Measurements from ENCODE around the gene PRICKLE3. TPM values are rescaled to one million over a fixed set of nuclear protein-coding genes. Genes with fewer than 3 reads are reported as not detected.

PRICKLE3 gene
- total and polyA plus RNA-seq, 2 donors (not counting 1 experiment from before 2014, with no cell fraction given), result 2.7 to 7.4 TPM

- no peak overlapping the region for H3K4me3 ChIP-seq (replicated peaks in 1 of 4; ENCODE audit: control extremely low read depth in 1 of 4, insufficient read depth in 1 of 4, low read depth in 3 of 4, low read length in 4 of 4)
- H3K27me3 ChIP-seq (ENCODE audit: control insufficient read depth, insufficient read depth, low read length), result no peaks in the 10 kb centered on the region
- no peak overlapping the region for H3K4me2 ChIP-seq (ENCODE audit: extremely low read depth, insufficient read depth, low read length)
- peaks cover 2% of the 10 kb centered on the region for H3K36me3 ChIP-seq (ENCODE audit: control insufficient read depth, insufficient read depth, low read length)
- H3K9me3 ChIP-seq (ENCODE audit: control insufficient read depth, insufficient read depth, low read depth, low read length), result no peaks in the 10 kb centered on the region
- H3K79me2 ChIP-seq (ENCODE audit: control insufficient read depth, insufficient read depth, low read length), result peaks cover 4% of the 10 kb centered on the region
- TF ChIP-seq EZH2 (IDR thresholded peaks at IDR 0.05; ENCODE audit: low read length, missing control alignments) (no peak), CTCF (conservative IDR thresholded peaks at IDR 0.05 in 1 of 2, IDR thresholded peaks at IDR 0.05 in 1 of 2; ENCODE audit: low read depth in 1 of 2, low read length in 2 of 2) (no peak)
- H3K4me1 ChIP-seq (ENCODE audit: control insufficient read depth, extremely low read depth, insufficient read depth, low read length), result no peaks in the 10 kb centered on the region
- no peak overlapping the region for H3K9ac ChIP-seq (ENCODE audit: insufficient read depth, low read length)
- no peak overlapping the region for H3K27ac ChIP-seq (ENCODE audit: insufficient read depth, low read length)
- H2AFZ ChIP-seq (ENCODE audit: low read length), result no peak overlapping the region
- DNase-seq (ENCODE audit: low read depth in 2 of 2), result no peak
- H4K20me1 ChIP-seq (ENCODE audit: control insufficient read depth, extremely low read depth, insufficient read depth, low read length), result no peaks in the 10 kb centered on the region
These were observed 7.6 kb downstream of the PRICKLE3 start for GRCh38 chrX:49178537-49178936.

GRCh38 chrX:49177873-49178480, 8.2 kb downstream of the PRICKLE3 start:
- Histone ChIP-seq H3K4me3 (replicated peaks in 1 of 4; ENCODE audit: control extremely low read depth in 1 of 4, insufficient read depth in 1 of 4, low read depth in 3 of 4, low read length in 4 of 4) (no peak overlapping the region), H2AFZ (ENCODE audit: low read length) (no peak overlapping the region)
- no peak for TF ChIP-seq EZH2 (IDR thresholded peaks at IDR 0.05; ENCODE audit: low read length, missing control alignments)
- no peak for TF ChIP-seq CTCF (conservative IDR thresholded peaks at IDR 0.05 in 1 of 2, IDR thresholded peaks at IDR 0.05 in 1 of 2; ENCODE audit: low read depth in 1 of 2, low read length in 2 of 2)

DNA sequence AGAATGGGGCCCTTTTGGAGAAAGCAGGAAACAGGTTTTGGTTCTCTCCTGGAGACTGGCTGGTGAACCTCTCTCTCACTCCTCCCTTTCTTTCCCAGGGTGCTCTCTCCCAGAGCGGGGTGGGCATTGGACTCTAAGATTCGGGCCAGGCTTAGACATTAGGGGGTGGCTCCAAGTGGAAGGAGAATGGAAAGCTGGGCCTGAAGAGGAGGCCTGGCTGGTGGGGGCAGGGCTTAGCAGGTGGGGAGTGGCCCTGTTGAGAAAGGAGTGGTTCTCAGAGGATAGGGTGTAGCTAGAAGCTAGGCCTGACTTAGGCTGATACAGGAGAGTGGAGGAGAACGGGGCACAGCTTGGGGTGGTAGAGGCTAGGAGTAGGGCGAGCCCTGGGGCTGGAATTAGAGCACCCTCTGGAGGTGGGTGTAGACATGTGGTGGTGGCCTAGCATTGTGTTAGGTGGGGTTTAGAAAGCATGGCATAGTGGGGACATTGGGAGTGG, 8.8 kb downstream of the PRICKLE3 start:
- Histone ChIP-seq H3K27ac (ENCODE audit: insufficient read depth, low read length) (no peak overlapping the region), H2AFZ (ENCODE audit: low read length) (no peak overlapping the region), H3K27me3 (ENCODE audit: control insufficient read depth, insufficient read depth, low read length) (no peaks in the 10 kb centered on the region), H3K79me2 (ENCODE audit: control insufficient read depth, insufficient read depth, low read length) (peaks cover 13% of the 10 kb centered on the region), H4K20me1 (ENCODE audit: control insufficient read depth, extremely low read depth, insufficient read depth, low read length) (no peaks in the 10 kb centered on the region), H3K9me3 (ENCODE audit: control insufficient read depth, insufficient read depth, low read depth, low read length) (no peaks in the 10 kb centered on the region), H3K4me2 (ENCODE audit: extremely low read depth, insufficient read depth, low read length) (no peak overlapping the region), H3K9ac (ENCODE audit: insufficient read depth, low read length) (no peak overlapping the region), H3K36me3 (ENCODE audit: control insufficient read depth, insufficient read depth, low read length) (peaks cover 2% of the 10 kb centered on the region), H3K4me1 (ENCODE audit: control insufficient read depth, extremely low read depth, insufficient read depth, low read length) (peaks cover 2% of the 10 kb centered on the region), H3K4me3 (replicated peaks in 1 of 4; ENCODE audit: control extremely low read depth in 1 of 4, insufficient read depth in 1 of 4, low read depth in 3 of 4, low read length in 4 of 4) (no peak overlapping the region)
- DNase-seq (ENCODE audit: low read depth in 2 of 2), result no peak
- no peak for TF ChIP-seq EZH2 (IDR thresholded peaks at IDR 0.05; ENCODE audit: low read length, missing control alignments)

More at GRCh38 chrX:49177873-49178480, 8.2 kb downstream of the PRICKLE3 start:
- H3K27me3 ChIP-seq (ENCODE audit: control insufficient read depth, insufficient read depth, low read length), result no peaks in the 10 kb centered on the region
- peaks cover 2% of the 10 kb centered on the region for H3K4me1 ChIP-seq (ENCODE audit: control insufficient read depth, extremely low read depth, insufficient read depth, low read length)
- H3K4me2 ChIP-seq (ENCODE audit: extremely low read depth, insufficient read depth, low read length), result no peak overlapping the region
- DNase-seq (ENCODE audit: low read depth in 2 of 2), result no peak
- peaks cover 9% of the 10 kb centered on the region for H3K79me2 ChIP-seq (ENCODE audit: control insufficient read depth, insufficient read depth, low read length)
- no peaks in the 10 kb centered on the region for H3K9me3 ChIP-seq (ENCODE audit: control insufficient read depth, insufficient read depth, low read depth, low read length)
- H3K9ac ChIP-seq (ENCODE audit: insufficient read depth, low read length), result no peak overlapping the region
- H3K27ac ChIP-seq (ENCODE audit: insufficient read depth, low read length), result no peak overlapping the region
- H4K20me1 ChIP-seq (ENCODE audit: control insufficient read depth, extremely low read depth, insufficient read depth, low read length), result no peaks in the 10 kb centered on the region
- H3K36me3 ChIP-seq (ENCODE audit: control insufficient read depth, insufficient read depth, low read length), result peaks cover 2% of the 10 kb centered on the region

Measured in fibroblast of lung (primary cell).